Caco-2 (cell line): ENCODE results near the gene ATF6B. TPM values are rescaled to one million over a fixed set of nuclear protein-coding genes. Genes with fewer than 3 reads are reported as not detected.

Experiments used
- BruUV-seq: library from RNA; stranded (reverse); fragments of 400-500 nt; replicated peaks from 2 replicates; lab custom pipeline; 2021; lab: Mats Ljungman, UMichigan
- CTCF ChIA-PET: fragments of 300-600 bp; sonication (Branson Sonifier 250); formaldehyde crosslinking; loops from one replicate; lab custom pipeline; 2022; ENCODE audit warnings: antibody characterized with exemption; lab: Charles Lee
- POLR2A ChIA-PET: fragments of 300-600 bp; sonication (Branson Sonifier 250); formaldehyde crosslinking; loops from one replicate; lab custom pipeline; 2022; ENCODE audit warnings: antibody characterized with exemption; lab: Charles Lee
- DNase-seq, 2 experiments: peaks; one replicate each; pipeline versions ENCODE4 v3.0.0 to v3.0.0-alpha.2; 2020 to 2022
- H3K27me3 ChIP-seq: replicated peaks from 2 replicates; pipeline ENCODE4 v1.6.0; 2011; ENCODE audit warnings: low read length; ENCODE audit not compliant: control insufficient read depth, insufficient read depth
- H3K36me3 ChIP-seq: 2 replicates; pipeline ENCODE4 v1.5.1; 2011; ENCODE audit warnings: low read length; ENCODE audit not compliant: control insufficient read depth, insufficient read depth
- H3K4me1 ChIP-seq: fragments of 250-450 bp; sonication (Bioruptor Pico); 2 replicates; pipeline ENCODE4 v1.5.1; 2020; ENCODE audit warnings: mild to moderate bottlenecking
- H3K4me3 ChIP-seq: 2 replicates; pipeline ENCODE4 v1.5.1; 2011; ENCODE audit warnings: low read depth, mild to moderate bottlenecking, control low read depth, low read length
- H3K9me3 ChIP-seq: fragments of 250-450 bp; sonication (Bioruptor Pico); 2 replicates; pipeline ENCODE4 v1.5.1; 2020; ENCODE audit warnings: mild to moderate bottlenecking, moderate library complexity
- H3K27ac Mint-ChIP-seq: one replicate; pipeline ENCODE4 v1.8.0; 2022; ENCODE audit warnings: mixed read lengths; ENCODE audit not compliant: unreplicated experiment
- H3K27me3 Mint-ChIP-seq: one replicate; pipeline ENCODE4 v1.8.0; 2022; ENCODE audit warnings: mixed read lengths; ENCODE audit not compliant: insufficient read depth, unreplicated experiment
- H3K36me3 Mint-ChIP-seq: one replicate; pipeline ENCODE4 v1.8.0; 2022; ENCODE audit warnings: mild to moderate bottlenecking, mixed read lengths; ENCODE audit not compliant: insufficient read depth, unreplicated experiment
- H3K4me1 Mint-ChIP-seq: one replicate; pipeline ENCODE4 v1.8.0; 2022; ENCODE audit warnings: low read depth, mixed read lengths; ENCODE audit not compliant: unreplicated experiment
- H3K4me3 Mint-ChIP-seq: one replicate; pipeline ENCODE4 v1.8.0; 2022; ENCODE audit warnings: mild to moderate bottlenecking, moderate library complexity, mixed read lengths; ENCODE audit not compliant: unreplicated experiment
- H3K9me3 Mint-ChIP-seq: one replicate; pipeline ENCODE4 v1.8.0; 2022; ENCODE audit warnings: mixed read lengths; ENCODE audit not compliant: unreplicated experiment
- intact Hi-C: fragments of 100-400 bp; cut with micrococcal nuclease; formaldehyde crosslinking; loops from one replicate; pipeline ENCODE4 v1.10.0; 2022; ENCODE audit not compliant: unreplicated experiment
- total RNA-seq: library from RNA; stranded (reverse); gene quantifications from 2 replicates; pipeline ENCODE4 v1.2.3, GENCODE V29; 2022
- TF ChIP-seq, protein P1 (sequence below), 2 experiments: fragments of 200-600 bp in 1 of 2; IDR thresholded peaks; 1 replicate in 1 of 2; 2 replicates in 1 of 2; pipeline versions ENCODE4 v1.5.1 to v1.8.0; 2011 to 2022; ENCODE audit warnings: antibody characterized with exemption in 1 of 2, control low read depth in 1 of 2, inconsistent platforms in 1 of 2, low read depth in 1 of 2, low read length in 1 of 2, mild to moderate bottlenecking in 1 of 2, moderate library complexity in 1 of 2; ENCODE audit not compliant: insufficient read depth in 1 of 2, severe bottlenecking in 1 of 2, unreplicated experiment in 1 of 2

The ATF6B gene
- total RNA-seq, 1 experiment from 2014 or later, result 64.9 TPM

DNA sequence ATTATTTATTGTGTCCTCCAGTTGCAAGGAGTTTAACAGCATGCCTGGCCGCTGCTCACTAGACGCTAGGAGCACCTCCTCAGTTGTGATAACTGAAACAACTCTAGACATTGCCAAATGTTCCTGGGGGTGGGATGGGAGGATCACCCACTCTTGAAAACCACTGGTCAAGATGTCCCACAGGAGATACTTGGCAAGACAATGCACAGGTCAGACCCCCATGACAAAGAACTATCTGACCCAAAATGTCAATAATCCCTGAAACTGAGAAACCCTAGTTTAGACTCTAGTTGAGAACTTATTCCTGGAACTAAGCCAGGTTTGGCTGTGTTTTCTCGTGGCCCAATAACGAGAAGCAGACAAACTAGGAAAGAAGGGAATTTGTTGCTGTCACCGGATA, 11.5 kb upstream of the ATF6B start:
- Histone ChIP-seq H3K4me3 (no peak overlapping the region), H3K27me3 (no peaks in the 10 kb centered on the region), H3K36me3 (no peaks in the 10 kb centered on the region), H3K9me3 (no peaks in the 10 kb centered on the region), H3K4me1 (peaks cover 43% of the 10 kb centered on the region)
- Mint-ChIP-seq H3K4me1 (peaks cover 24% of the 10 kb centered on the region), H3K36me3 (peaks cover 16% of the 10 kb centered on the region), H3K27ac (no peak overlapping the region), H3K4me3 (no peak overlapping the region), H3K27me3 (no peaks in the 10 kb centered on the region), H3K9me3 (no peaks in the 10 kb centered on the region)
- ChIA-PET POLR2A (no interaction called here), CTCF (no interaction called here)
- TF ChIP-seq, protein P1, sequence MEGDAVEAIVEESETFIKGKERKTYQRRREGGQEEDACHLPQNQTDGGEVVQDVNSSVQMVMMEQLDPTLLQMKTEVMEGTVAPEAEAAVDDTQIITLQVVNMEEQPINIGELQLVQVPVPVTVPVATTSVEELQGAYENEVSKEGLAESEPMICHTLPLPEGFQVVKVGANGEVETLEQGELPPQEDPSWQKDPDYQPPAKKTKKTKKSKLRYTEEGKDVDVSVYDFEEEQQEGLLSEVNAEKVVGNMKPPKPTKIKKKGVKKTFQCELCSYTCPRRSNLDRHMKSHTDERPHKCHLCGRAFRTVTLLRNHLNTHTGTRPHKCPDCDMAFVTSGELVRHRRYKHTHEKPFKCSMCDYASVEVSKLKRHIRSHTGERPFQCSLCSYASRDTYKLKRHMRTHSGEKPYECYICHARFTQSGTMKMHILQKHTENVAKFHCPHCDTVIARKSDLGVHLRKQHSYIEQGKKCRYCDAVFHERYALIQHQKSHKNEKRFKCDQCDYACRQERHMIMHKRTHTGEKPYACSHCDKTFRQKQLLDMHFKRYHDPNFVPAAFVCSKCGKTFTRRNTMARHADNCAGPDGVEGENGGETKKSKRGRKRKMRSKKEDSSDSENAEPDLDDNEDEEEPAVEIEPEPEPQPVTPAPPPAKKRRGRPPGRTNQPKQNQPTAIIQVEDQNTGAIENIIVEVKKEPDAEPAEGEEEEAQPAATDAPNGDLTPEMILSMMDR (IDR thresholded peaks at IDR 0.05; ENCODE audit: insufficient read depth in 1 of 2, low read depth in 1 of 2, low read length in 1 of 2, severe bottlenecking in 1 of 2, unreplicated experiment in 1 of 2), result no peak
- no peak for DNase-seq
- intact Hi-C loops, result no loop called here
- BruUV-seq, result no TSS peak

DNA sequence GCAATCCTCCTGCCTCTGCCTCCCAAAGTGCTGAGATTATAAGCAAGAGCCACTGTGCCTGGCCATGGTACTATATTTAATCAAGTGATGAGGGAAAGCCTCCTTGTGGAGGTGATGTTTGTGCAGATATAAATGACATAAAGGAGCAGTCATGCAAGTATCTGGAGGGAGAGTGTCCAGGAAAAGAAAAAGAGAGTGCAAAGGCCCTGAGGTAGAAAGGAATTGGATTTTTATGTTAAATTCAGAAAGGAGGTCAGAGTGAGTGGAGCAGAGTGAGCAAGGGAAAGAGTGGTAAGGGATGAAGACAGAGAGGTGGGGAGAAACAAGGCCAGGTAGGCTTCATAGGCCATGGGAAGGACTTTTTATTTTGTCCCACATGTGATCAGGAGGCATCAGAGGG, 9.4 kb upstream of the ATF6B start:
- Histone ChIP-seq H3K4me1 (peaks cover 25% of the 10 kb centered on the region), H3K27me3 (no peaks in the 10 kb centered on the region), H3K4me3 (no peak overlapping the region), H3K9me3 (no peaks in the 10 kb centered on the region), H3K36me3 (no peaks in the 10 kb centered on the region)
- Mint-ChIP-seq H3K4me1 (peaks cover 24% of the 10 kb centered on the region), H3K36me3 (peaks cover 16% of the 10 kb centered on the region), H3K27me3 (no peaks in the 10 kb centered on the region), H3K27ac (no peak overlapping the region), H3K9me3 (no peaks in the 10 kb centered on the region), H3K4me3 (no peak overlapping the region)
- ChIA-PET CTCF (no interaction called here), POLR2A (no interaction called here)
- no TSS peak for BruUV-seq
- intact Hi-C loops, result no loop called here
- TF ChIP-seq, protein P1 (IDR thresholded peaks at IDR 0.05; ENCODE audit: insufficient read depth in 1 of 2, low read depth in 1 of 2, low read length in 1 of 2, severe bottlenecking in 1 of 2, unreplicated experiment in 1 of 2), result no peak
- no peak for DNase-seq

DNA sequence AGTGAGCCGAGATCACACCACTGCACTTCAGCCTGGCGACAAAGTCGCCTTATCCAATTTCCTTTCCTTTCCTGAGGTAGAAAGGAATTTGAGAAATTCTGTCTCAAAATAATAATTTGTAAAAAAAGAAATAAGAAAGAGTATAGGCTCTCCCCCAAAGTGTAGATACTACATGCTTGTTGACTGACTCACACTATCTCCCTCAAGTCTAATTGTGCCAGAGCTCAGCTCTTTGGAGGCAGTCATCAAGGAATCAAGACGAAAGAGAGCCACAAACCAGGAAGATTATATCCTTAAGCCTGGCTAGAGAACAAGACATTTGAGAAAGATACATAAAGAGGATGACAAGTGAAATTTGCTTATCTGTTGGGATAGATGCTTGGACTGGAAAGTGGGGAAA, 5.7 kb upstream of the ATF6B start:
- Mint-ChIP-seq H3K27me3 (no peaks in the 10 kb centered on the region), H3K4me3 (no peak overlapping the region), H3K4me1 (peaks cover 18% of the 10 kb centered on the region), H3K27ac (no peak overlapping the region), H3K36me3 (peaks cover 10% of the 10 kb centered on the region), H3K9me3 (no peaks in the 10 kb centered on the region)
- Histone ChIP-seq H3K27me3 (no peaks in the 10 kb centered on the region), H3K4me3 (no peak overlapping the region), H3K9me3 (no peaks in the 10 kb centered on the region), H3K36me3 (no peaks in the 10 kb centered on the region), H3K4me1 (peaks cover 5% of the 10 kb centered on the region; the same call in 1 of the 2 replicates)
- no peak for DNase-seq
- TF ChIP-seq, protein P1 (IDR thresholded peaks at IDR 0.05; ENCODE audit: insufficient read depth in 1 of 2, low read depth in 1 of 2, low read length in 1 of 2, severe bottlenecking in 1 of 2, unreplicated experiment in 1 of 2), result no peak
- ChIA-PET CTCF (no interaction called here), POLR2A (no interaction called here)
- intact Hi-C loops, result no loop called here
- no TSS peak for BruUV-seq
